ENCODE measurements around the gene CHMP4A.

Gene CHMP4A

GRCh38 chr14:24197056-24197450, 16.2 kb downstream of the CHMP4A start:
- TF ChIP-seq CTCF (IDR thresholded peaks at IDR 0.05; ENCODE audit: insufficient read depth, low read depth, low read length, missing control alignments): no peak
- no peak for DNase-seq (ENCODE audit: low read depth)
- H3K4me3 ChIP-seq (ENCODE audit: low read depth, low read length): peak overlapping the region; percentile 77

- DNase-seq (ENCODE audit: low read depth): peak; percentile 75
- TF ChIP-seq CTCF (IDR thresholded peaks at IDR 0.05; ENCODE audit: insufficient read depth, low read depth, low read length, missing control alignments): no peak
- H3K4me3 ChIP-seq (ENCODE audit: low read depth, low read length): peak overlapping the region; percentile 77
Measured at GRCh38 chr14:24196071-24197055, 16.9 kb downstream of the CHMP4A start.

GRCh38 chr14:24195186-24196070, 17.9 kb downstream of the CHMP4A start, which contains the start of gene TM9SF1:
TSS of gene TM9SF1 (minus strand) at chr14:24195441. CDS start at chr14:24195019, 422 bp downstream.
- TF ChIP-seq CTCF (IDR thresholded peaks at IDR 0.05; ENCODE audit: insufficient read depth, low read depth, low read length, missing control alignments): no peak
- peak within 1 kb of the TSS; percentile 77 for H3K4me3 ChIP-seq (ENCODE audit: low read depth, low read length)
- peak; percentile 96 for DNase-seq (ENCODE audit: low read depth)

- H3K4me3 ChIP-seq (ENCODE audit: low read depth, low read length): peak overlapping the region; percentile 77
- no peak for DNase-seq (ENCODE audit: low read depth)
- TF ChIP-seq CTCF (IDR thresholded peaks at IDR 0.05; ENCODE audit: insufficient read depth, low read depth, low read length, missing control alignments): no peak
Measured at GRCh38 chr14:24194873-24195185, 18.5 kb downstream of the CHMP4A start.

- TF ChIP-seq CTCF (IDR thresholded peaks at IDR 0.05; ENCODE audit: insufficient read depth, low read depth, low read length, missing control alignments): no peak
- H3K4me3 ChIP-seq (ENCODE audit: low read depth, low read length): peak overlapping the region; percentile 77
- DNase-seq (ENCODE audit: low read depth): no peak
Measured at GRCh38 chr14:24194186-24194872, 19.0 kb downstream of the CHMP4A start.

GRCh38 chr14:24192933-24193332, 20.4 kb downstream of the CHMP4A start:
- no peak for DNase-seq (ENCODE audit: low read depth)
- TF ChIP-seq CTCF (IDR thresholded peaks at IDR 0.05; ENCODE audit: insufficient read depth, low read depth, low read length, missing control alignments): no peak

More at GRCh38 chr14:24192933-24193332, 20.4 kb downstream of the CHMP4A start:
- no peak overlapping the region for H3K4me3 ChIP-seq (ENCODE audit: low read depth, low read length)
